ENCODE results near the gene MAGEA8.
"Not testable (repeated sequence)": the region's sequence is repeated elsewhere in the genome, so short reads cannot be mapped to it uniquely, and the experiment has no call there.

The MAGEA8 gene

DNA sequence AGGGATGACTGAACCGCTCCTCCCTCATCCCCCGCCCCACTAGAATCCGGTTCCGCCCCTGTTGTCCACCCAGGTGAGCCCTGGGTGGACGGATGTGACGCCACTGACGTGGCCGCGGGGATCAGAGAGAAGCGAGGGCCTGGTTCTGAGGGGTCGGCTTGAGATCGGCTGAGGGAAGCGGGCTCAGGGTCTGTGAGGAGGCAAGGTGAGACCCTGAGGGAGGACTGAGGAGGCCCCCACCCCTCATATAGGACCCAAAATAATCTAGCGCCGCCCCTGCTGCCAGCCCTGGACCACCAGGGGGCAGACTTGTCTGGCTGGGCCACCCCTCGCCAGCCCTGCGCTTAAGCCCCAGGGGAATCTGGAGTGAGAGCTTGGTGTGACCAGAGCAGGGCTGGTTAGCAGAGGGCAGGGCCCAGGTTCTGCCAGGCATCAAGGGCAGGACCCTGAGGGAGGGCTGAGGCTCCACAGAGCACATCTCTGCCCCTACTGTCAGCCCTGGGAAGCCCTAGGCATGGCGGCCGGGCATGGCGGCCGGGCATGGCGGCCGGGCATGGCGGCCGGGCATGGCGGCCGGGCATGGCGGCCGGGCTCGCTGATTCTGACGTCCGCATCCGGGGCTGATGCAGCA, at the start of gene MAGEA8:
TSS of gene MAGEA8 (plus strand) at position 103 of the 631 bp plus-strand sequence. CDS start 3,090 bp downstream, outside the sequence.
- TF ChIP-seq, protein P1, sequence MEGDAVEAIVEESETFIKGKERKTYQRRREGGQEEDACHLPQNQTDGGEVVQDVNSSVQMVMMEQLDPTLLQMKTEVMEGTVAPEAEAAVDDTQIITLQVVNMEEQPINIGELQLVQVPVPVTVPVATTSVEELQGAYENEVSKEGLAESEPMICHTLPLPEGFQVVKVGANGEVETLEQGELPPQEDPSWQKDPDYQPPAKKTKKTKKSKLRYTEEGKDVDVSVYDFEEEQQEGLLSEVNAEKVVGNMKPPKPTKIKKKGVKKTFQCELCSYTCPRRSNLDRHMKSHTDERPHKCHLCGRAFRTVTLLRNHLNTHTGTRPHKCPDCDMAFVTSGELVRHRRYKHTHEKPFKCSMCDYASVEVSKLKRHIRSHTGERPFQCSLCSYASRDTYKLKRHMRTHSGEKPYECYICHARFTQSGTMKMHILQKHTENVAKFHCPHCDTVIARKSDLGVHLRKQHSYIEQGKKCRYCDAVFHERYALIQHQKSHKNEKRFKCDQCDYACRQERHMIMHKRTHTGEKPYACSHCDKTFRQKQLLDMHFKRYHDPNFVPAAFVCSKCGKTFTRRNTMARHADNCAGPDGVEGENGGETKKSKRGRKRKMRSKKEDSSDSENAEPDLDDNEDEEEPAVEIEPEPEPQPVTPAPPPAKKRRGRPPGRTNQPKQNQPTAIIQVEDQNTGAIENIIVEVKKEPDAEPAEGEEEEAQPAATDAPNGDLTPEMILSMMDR (IDR thresholded peaks at IDR 0.05; ENCODE audit: extremely low read depth, insufficient read depth, missing control alignments): peak; percentile 29
- in situ Hi-C loops (cut with MboI; ENCODE audit: low pct_unique_long_range_greater_than_20kb, low sequenced_read_pairs, unreplicated experiment): no loop called here
- no peak for DNase-seq (ENCODE audit: low spot score)

DNA sequence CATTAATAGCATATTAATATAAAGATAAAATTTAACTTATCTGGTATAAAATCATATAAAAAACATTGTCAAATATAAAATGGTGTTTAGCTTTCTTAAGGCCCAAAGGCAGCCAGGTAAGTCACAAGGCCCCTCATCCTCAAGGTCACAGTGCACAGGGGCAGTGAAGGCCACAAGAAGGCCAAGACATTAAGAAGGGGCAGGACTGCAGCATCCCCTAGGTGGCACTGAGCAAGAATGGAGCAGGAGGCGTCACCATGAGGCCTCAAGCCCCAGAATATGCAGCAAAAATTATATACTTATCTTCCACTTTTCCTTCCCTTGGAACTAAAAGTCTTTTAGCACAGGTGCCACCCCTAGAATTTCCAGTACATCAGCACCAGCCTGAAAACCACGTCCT, 49.5 kb upstream of the MAGEA8 start:
- no peak for DNase-seq (ENCODE audit: low spot score)
- in situ Hi-C loops (cut with MboI; ENCODE audit: low pct_unique_long_range_greater_than_20kb, low sequenced_read_pairs, unreplicated experiment): no loop called here
- TF ChIP-seq, protein P1 (IDR thresholded peaks at IDR 0.05; ENCODE audit: extremely low read depth, insufficient read depth, missing control alignments): no peak

GRCh38 chrX:149836728-149837127, 44.3 kb upstream of the MAGEA8 start:
- in situ Hi-C loops (cut with MboI; ENCODE audit: low pct_unique_long_range_greater_than_20kb, low sequenced_read_pairs, unreplicated experiment): not testable (repeated sequence)

GRCh38 chrX:149837167-149837566, 43.8 kb upstream of the MAGEA8 start:
- TF ChIP-seq, protein P1 (IDR thresholded peaks at IDR 0.05; ENCODE audit: extremely low read depth, insufficient read depth, missing control alignments): no peak
- in situ Hi-C loops (cut with MboI; ENCODE audit: low pct_unique_long_range_greater_than_20kb, low sequenced_read_pairs, unreplicated experiment): no loop called here
- no peak for DNase-seq (ENCODE audit: low spot score)

More at GRCh38 chrX:149836728-149837127, 44.3 kb upstream of the MAGEA8 start:
- not testable (repeated sequence) for DNase-seq (ENCODE audit: low spot score)

DNA sequence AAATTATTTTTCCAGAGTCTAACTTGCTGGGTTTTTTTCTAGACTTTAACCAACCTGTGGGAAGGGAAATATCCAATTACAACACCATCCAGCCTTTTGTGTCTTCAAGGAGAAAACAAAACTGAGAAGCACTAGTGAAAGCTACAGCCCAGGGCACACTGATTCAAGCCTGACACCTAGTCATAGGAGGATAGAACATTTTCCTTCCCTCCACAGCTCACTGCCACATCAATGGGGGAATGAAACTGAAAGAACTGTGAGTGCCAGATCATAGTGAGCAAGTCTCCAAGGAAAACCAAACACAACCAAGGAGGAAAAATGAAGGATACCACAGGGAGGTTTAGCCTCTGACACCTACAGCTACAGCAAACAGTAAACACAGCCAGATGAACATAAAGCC, 43.3 kb upstream of the MAGEA8 start:
- no peak for DNase-seq (ENCODE audit: low spot score)
- in situ Hi-C loops (cut with MboI; ENCODE audit: low pct_unique_long_range_greater_than_20kb, low sequenced_read_pairs, unreplicated experiment): no loop called here

DNA sequence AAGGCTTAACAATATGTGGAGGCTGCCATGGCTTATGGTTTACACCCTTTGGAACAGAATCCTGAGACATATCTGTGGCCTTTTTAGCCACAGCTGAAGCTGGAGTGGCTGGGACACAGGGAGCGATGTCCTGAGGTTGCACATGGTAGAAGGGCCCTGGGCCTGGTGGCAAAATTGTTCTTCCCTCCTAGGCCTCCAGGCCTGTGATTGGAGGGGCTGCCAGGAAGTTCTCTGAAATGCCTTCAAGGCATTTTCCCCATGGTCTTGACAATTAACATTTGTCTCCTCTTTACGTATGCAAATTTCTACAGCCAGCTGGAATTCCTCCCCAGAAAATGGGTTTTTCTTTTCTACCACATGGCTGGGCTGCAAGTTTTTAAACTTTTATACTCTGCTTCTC, 39.1 kb upstream of the MAGEA8 start:
- in situ Hi-C loops (cut with MboI; ENCODE audit: low pct_unique_long_range_greater_than_20kb, low sequenced_read_pairs, unreplicated experiment): no loop called here
- TF ChIP-seq, protein P1 (IDR thresholded peaks at IDR 0.05; ENCODE audit: extremely low read depth, insufficient read depth, missing control alignments): no peak
- no peak for DNase-seq (ENCODE audit: low spot score)

More for the DNA sequence above, 43.3 kb upstream of the MAGEA8 start:
- TF ChIP-seq, protein P1 (IDR thresholded peaks at IDR 0.05; ENCODE audit: extremely low read depth, insufficient read depth, missing control alignments): no peak

GRCh38 chrX:149845385-149845784, 35.6 kb upstream of the MAGEA8 start:
- in situ Hi-C loops (cut with MboI; ENCODE audit: low pct_unique_long_range_greater_than_20kb, low sequenced_read_pairs, unreplicated experiment): no loop called here
- TF ChIP-seq, protein P1 (IDR thresholded peaks at IDR 0.05; ENCODE audit: extremely low read depth, insufficient read depth, missing control alignments): no peak
- DNase-seq (ENCODE audit: low spot score): no peak
